ENCODE data around the gene TMEM53.

DNA sequence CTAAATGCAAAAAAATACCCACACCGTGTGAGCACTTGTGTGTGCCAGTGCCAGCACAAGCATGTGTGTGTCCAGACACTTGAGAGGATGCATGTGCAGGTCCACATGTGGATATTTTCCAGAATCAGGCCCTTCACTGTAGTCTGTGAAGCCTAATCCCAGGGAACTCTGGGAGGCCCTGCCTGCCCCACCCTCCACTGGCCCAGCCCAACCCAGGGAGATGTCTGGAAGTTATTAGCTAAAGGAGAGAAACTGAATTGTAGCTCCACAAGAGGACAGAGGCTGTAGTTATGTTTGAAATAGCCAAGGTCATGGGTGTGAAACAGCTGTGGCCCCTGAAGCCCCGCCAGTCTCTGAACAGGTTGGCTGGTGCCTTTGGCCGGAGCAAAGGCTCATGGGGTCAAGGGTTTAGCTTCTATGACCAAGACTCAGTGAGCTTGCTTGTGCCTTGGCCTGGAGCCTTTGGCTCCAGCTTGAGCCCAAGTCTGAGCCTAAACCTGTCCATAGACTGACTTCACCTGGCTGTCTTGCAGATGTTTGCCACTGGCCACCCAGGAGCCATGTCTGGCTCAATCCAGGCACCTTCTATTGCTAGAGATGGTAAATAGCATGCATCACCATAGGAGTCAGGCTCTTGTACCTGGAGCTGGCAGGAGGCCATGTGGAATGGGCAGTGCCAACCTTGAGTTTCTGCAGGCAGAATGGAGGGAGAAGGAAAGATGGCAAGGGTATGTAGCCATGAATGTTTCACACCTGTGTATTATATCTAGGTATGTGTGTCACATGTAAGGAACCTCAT lies 69.9 kb downstream of the TMEM53 start:
- no peak for TF ChIP-seq POLR2A (IDR thresholded peaks at IDR 0.05)
- TF ChIP-seq, protein P1, sequence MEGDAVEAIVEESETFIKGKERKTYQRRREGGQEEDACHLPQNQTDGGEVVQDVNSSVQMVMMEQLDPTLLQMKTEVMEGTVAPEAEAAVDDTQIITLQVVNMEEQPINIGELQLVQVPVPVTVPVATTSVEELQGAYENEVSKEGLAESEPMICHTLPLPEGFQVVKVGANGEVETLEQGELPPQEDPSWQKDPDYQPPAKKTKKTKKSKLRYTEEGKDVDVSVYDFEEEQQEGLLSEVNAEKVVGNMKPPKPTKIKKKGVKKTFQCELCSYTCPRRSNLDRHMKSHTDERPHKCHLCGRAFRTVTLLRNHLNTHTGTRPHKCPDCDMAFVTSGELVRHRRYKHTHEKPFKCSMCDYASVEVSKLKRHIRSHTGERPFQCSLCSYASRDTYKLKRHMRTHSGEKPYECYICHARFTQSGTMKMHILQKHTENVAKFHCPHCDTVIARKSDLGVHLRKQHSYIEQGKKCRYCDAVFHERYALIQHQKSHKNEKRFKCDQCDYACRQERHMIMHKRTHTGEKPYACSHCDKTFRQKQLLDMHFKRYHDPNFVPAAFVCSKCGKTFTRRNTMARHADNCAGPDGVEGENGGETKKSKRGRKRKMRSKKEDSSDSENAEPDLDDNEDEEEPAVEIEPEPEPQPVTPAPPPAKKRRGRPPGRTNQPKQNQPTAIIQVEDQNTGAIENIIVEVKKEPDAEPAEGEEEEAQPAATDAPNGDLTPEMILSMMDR (IDR thresholded peaks at IDR 0.05) = no peak

Measured in lower leg skin (tissue), 3 donors.